ENCODE data around the gene GCM1.
"Not testable (repeated sequence)": the region's sequence is repeated elsewhere in the genome, so short reads cannot be mapped to it uniquely, and the experiment has no call there.

The GCM1 gene

GRCh38 chr6:53148684-53149083 is at the start of gene GCM1:
Gene GCM1 (minus strand): TSS chr6:53148841. CDS start chr6:53145632, 3,209 bp downstream.
- DNase-seq, result no peak

- DNase-seq, result no peak
Observed at GRCh38 chr6:53197553-53197952, 48.9 kb upstream of the GCM1 start.

- no peak for DNase-seq
Observed at GRCh38 chr6:53195048-53195447, 46.4 kb upstream of the GCM1 start.

- DNase-seq, result no peak
Observed at GRCh38 chr6:53192682-53193188, 44.1 kb upstream of the GCM1 start.

GRCh38 chr6:53189554-53189953 is 40.9 kb upstream of the GCM1 start:
- no peak for DNase-seq

- no peak for DNase-seq
Observed at GRCh38 chr6:53188833-53189232, 40.2 kb upstream of the GCM1 start.

GRCh38 chr6:53180678-53181077 is 32.0 kb upstream of the GCM1 start:
- no peak for DNase-seq

GRCh38 chr6:53179961-53180651 is 31.5 kb upstream of the GCM1 start:
- peak; percentile 51 for DNase-seq

GRCh38 chr6:53178837-53179432 is 30.3 kb upstream of the GCM1 start:
- DNase-seq, result no peak

GRCh38 chr6:53175027-53175426 is 26.4 kb upstream of the GCM1 start:
- no peak for DNase-seq

- DNase-seq, result no peak
Observed at GRCh38 chr6:53172468-53172803, 23.8 kb upstream of the GCM1 start.

- DNase-seq, result peak; percentile 95
Observed at GRCh38 chr6:53171605-53172467, 23.2 kb upstream of the GCM1 start.

- no peak for DNase-seq
Observed at GRCh38 chr6:53168516-53169267, 20.1 kb upstream of the GCM1 start.

GRCh38 chr6:53165293-53165692 is 16.7 kb upstream of the GCM1 start:
- no peak for DNase-seq

GRCh38 chr6:53162606-53163005 is 14.0 kb upstream of the GCM1 start:
- DNase-seq, result no peak

GRCh38 chr6:53161481-53162009 is 12.9 kb upstream of the GCM1 start:
- no peak for DNase-seq

GRCh38 chr6:53159558-53159957 is 10.9 kb upstream of the GCM1 start:
- no peak for DNase-seq

GRCh38 chr6:53158076-53158475 is 9.4 kb upstream of the GCM1 start:
- not testable (repeated sequence) for DNase-seq

GRCh38 chr6:53155279-53155678 is 6.6 kb upstream of the GCM1 start:
- not testable (repeated sequence) for DNase-seq

- no peak for DNase-seq
Observed at GRCh38 chr6:53154794-53155193, 6.2 kb upstream of the GCM1 start.

- DNase-seq, result no peak
Observed at GRCh38 chr6:53154071-53154470, 5.4 kb upstream of the GCM1 start.

GRCh38 chr6:53152576-53152975 is 3.9 kb upstream of the GCM1 start:
- no peak for DNase-seq

- no peak for DNase-seq
Observed at GRCh38 chr6:53151676-53152075, 3.0 kb upstream of the GCM1 start.
